Fibroblast of the aortic adventitia (primary cell): Measurements from ENCODE around the gene VPS41. TPM values are rescaled to one million over a fixed set of nuclear protein-coding genes. Genes with fewer than 3 reads are reported as not detected.
A peak's percentile ranks its signal among the peaks of the same experiment; 100 is the strongest.

ENCODE experiments used
- DNase-seq: peaks from one replicate; pipeline ENCODE4 v3.0.0-alpha.2; 2010; ENCODE audit warnings: low read depth
- H3K4me3 ChIP-seq: 2 replicates; pipeline ENCODE4 v1.5.1; 2011; ENCODE audit warnings: low read depth, mild to moderate bottlenecking, control low read depth, low read length, moderate library complexity
- CTCF ChIP-seq: IDR thresholded peaks from 2 replicates; pipeline ENCODE4 v1.5.1; 2011; ENCODE audit warnings: mild to moderate bottlenecking, low read length, control low read depth, inconsistent platforms; ENCODE audit not compliant: insufficient read depth
- total RNA-seq: library from RNA; depleted of rRNA; stranded (reverse); fragments of >200 nt; gene quantifications from 2 replicates; pipeline ENCODE4 v1.2.3, GENCODE V29; 2012; ENCODE audit warnings: low replicate concordance

VPS41 gene
- total RNA-seq, 1 donor, result 58.0 TPM

- DNase-seq, result no peak
- H3K4me3 ChIP-seq, result no peak overlapping the region
- no peak for TF ChIP-seq CTCF
These were observed 18.4 kb downstream of the VPS41 start for GRCh38 chr7:38890597-38890996.

- peak; percentile 33 for TF ChIP-seq CTCF
- DNase-seq, result no peak
- H3K4me3 ChIP-seq, result no peak overlapping the region
These were observed 19.0 kb downstream of the VPS41 start for GRCh38 chr7:38889872-38890432.

GRCh38 chr7:38889079-38889478 lies 19.9 kb downstream of the VPS41 start:
- H3K4me3 ChIP-seq, result no peak overlapping the region
- no peak for TF ChIP-seq CTCF
- DNase-seq, result no peak

GRCh38 chr7:38886265-38886664 lies 22.7 kb downstream of the VPS41 start:
- DNase-seq, result no peak
- TF ChIP-seq CTCF, result no peak
- no peak overlapping the region for H3K4me3 ChIP-seq

- no peak overlapping the region for H3K4me3 ChIP-seq
- TF ChIP-seq CTCF, result no peak
- no peak for DNase-seq
These were observed 25.3 kb downstream of the VPS41 start for GRCh38 chr7:38883706-38884105.

- no peak for TF ChIP-seq CTCF
- DNase-seq, result no peak
- H3K4me3 ChIP-seq, result no peak overlapping the region
These were observed 26.9 kb downstream of the VPS41 start for GRCh38 chr7:38881947-38882684.
